OCI-LY1 (cell line): ENCODE results near the gene PAX3.

Source experiments
- H2AFZ ChIP-seq: fragments of 200-600 bp; sonication (generic), shearing (Covaris generic); 2 replicates; pipeline ENCODE4 v1.6.0; 2014; ENCODE audit warnings: antibody characterized with exemption, mild to moderate bottlenecking, low read length
- H3F3A ChIP-seq: fragments of 200-600 bp; sonication (generic), shearing (Covaris generic); 2 replicates; pipeline ENCODE4 v1.6.0; 2014; ENCODE audit warnings: mild to moderate bottlenecking, antibody characterized with exemption, low read length, moderate library complexity; ENCODE audit not compliant: insufficient read depth
- H3K27ac ChIP-seq: fragments of 200-600 bp; sonication (generic); 2 replicates; pipeline ENCODE4 v1.5.1; 2014; ENCODE audit warnings: low read length, mixed run types, mild to moderate bottlenecking, low read depth; ENCODE audit not compliant: poor library complexity, severe bottlenecking
- H3K27me3 ChIP-seq: fragments of 200-600 bp; sonication (generic); 2 replicates; pipeline ENCODE4 v1.6.0; 2014; ENCODE audit warnings: antibody characterized with exemption, mild to moderate bottlenecking, low read length, moderate library complexity; ENCODE audit not compliant: insufficient read depth
- H3K36me3 ChIP-seq: fragments of 200-600 bp; sonication (generic); 2 replicates; pipeline ENCODE4 v1.6.1; 2014; ENCODE audit warnings: mild to moderate bottlenecking, antibody characterized with exemption, low read length, moderate library complexity, mixed read lengths; ENCODE audit not compliant: insufficient read depth
- H3K4me1 ChIP-seq: fragments of 200-600 bp; sonication (generic); 2 replicates; pipeline ENCODE4 v1.5.1; 2014; ENCODE audit warnings: mild to moderate bottlenecking, low read length, moderate library complexity; ENCODE audit not compliant: insufficient read depth, severe bottlenecking
- H3K4me2 ChIP-seq: fragments of 200-600 bp; sonication (generic), shearing (Covaris generic); 2 replicates; pipeline ENCODE4 v1.6.1; 2014; ENCODE audit warnings: low read length
- H3K4me3 ChIP-seq: fragments of 200-600 bp; sonication (generic); 2 replicates; pipeline ENCODE4 v1.5.1; 2014; ENCODE audit warnings: low read length, low read depth, mild to moderate bottlenecking, mixed read lengths; ENCODE audit not compliant: poor library complexity, severe bottlenecking
- H3K79me2 ChIP-seq: fragments of 200-600 bp; shearing (Covaris generic); 2 replicates; pipeline ENCODE4 v1.6.1; 2016; ENCODE audit warnings: mixed run types, low read length, mixed read lengths; ENCODE audit not compliant: insufficient read depth
- H3K9ac ChIP-seq: fragments of 200-600 bp; sonication (generic), shearing (Covaris generic); 2 replicates; pipeline ENCODE4 v1.6.1; 2014; ENCODE audit warnings: mild to moderate bottlenecking, low read length, mixed read lengths
- H3K9me2 ChIP-seq: fragments of 200-600 bp; sonication (generic), shearing (Covaris generic); 2 replicates; pipeline ENCODE4 v1.6.1; 2014; ENCODE audit warnings: low read depth, mild to moderate bottlenecking, low read length, mixed read lengths
- H3K9me3 ChIP-seq: fragments of 200-600 bp; shearing (Covaris generic); 2 replicates; pipeline ENCODE4 v1.6.1; 2014; ENCODE audit warnings: low read length, mixed read lengths
- H4K20me1 ChIP-seq: fragments of 200-600 bp; sonication (generic), shearing (Covaris generic); 2 replicates; pipeline ENCODE4 v1.6.0; 2016; ENCODE audit warnings: mild to moderate bottlenecking, low read length; ENCODE audit not compliant: insufficient read depth
- CTCF ChIP-seq: fragments of 200-600 bp; sonication (generic), shearing (Covaris generic); IDR thresholded peaks from 2 replicates; pipeline ENCODE4 v1.5.1; 2017; ENCODE audit warnings: mild to moderate bottlenecking, antibody characterized with exemption, low read length, moderate library complexity, mixed read lengths
- EZH2 ChIP-seq: fragments of 200-600 bp; sonication (generic), shearing (Covaris generic); IDR thresholded peaks from 2 replicates; pipeline ENCODE4 v1.8.0; 2017; ENCODE audit warnings: borderline replicate concordance, mixed run types, mild to moderate bottlenecking, antibody characterized with exemption, low read length, moderate library complexity, mixed read lengths

PAX3 gene

GRCh38 chr2:222322236-222322635, 23.4 kb upstream of the PAX3 start:
- H3F3A ChIP-seq = no peaks in the 10 kb centered on the region
- H3K27me3 ChIP-seq = no peaks in the 10 kb centered on the region; the same call in 1 of the 2 replicates
- no peak for TF ChIP-seq CTCF
- TF ChIP-seq EZH2 = no peak
- no peaks in the 10 kb centered on the region for H3K9me3 ChIP-seq
- H4K20me1 ChIP-seq = no peaks in the 10 kb centered on the region
- no peak overlapping the region for H3K4me2 ChIP-seq
- no peaks in the 10 kb centered on the region for H3K36me3 ChIP-seq
- no peak overlapping the region for H3K4me3 ChIP-seq
- peaks cover 10% of the 10 kb centered on the region for H3K4me1 ChIP-seq
- no peak overlapping the region for H3K9ac ChIP-seq
- no peak overlapping the region for H3K27ac ChIP-seq
- H3K9me2 ChIP-seq = no peaks in the 10 kb centered on the region
- H3K79me2 ChIP-seq = no peaks in the 10 kb centered on the region
- H2AFZ ChIP-seq = no peak overlapping the region

- Histone ChIP-seq H3K79me2 (no peaks in the 10 kb centered on the region), H3K4me2 (peak overlapping the region; percentile 71), H3K9ac (no peak overlapping the region), H3F3A (no peaks in the 10 kb centered on the region; the same call in 1 of the 2 replicates), H3K27me3 (no peaks in the 10 kb centered on the region; the same call in 1 of the 2 replicates), H2AFZ (no peak overlapping the region), H3K9me3 (no peaks in the 10 kb centered on the region), H3K4me1 (peaks cover 10% of the 10 kb centered on the region), H4K20me1 (no peaks in the 10 kb centered on the region), H3K4me3 (peak overlapping the region; percentile 56), H3K9me2 (no peaks in the 10 kb centered on the region), H3K27ac (no peak overlapping the region), H3K36me3 (no peaks in the 10 kb centered on the region)
- TF ChIP-seq EZH2 = no peak
- no peak for TF ChIP-seq CTCF
Observed at GRCh38 chr2:222320436-222321395, 21.9 kb upstream of the PAX3 start.

- Histone ChIP-seq H3K4me2 (peak overlapping the region; percentile 71), H2AFZ (no peak overlapping the region), H3F3A (no peaks in the 10 kb centered on the region; the same call in 1 of the 2 replicates), H3K79me2 (no peaks in the 10 kb centered on the region), H3K9ac (no peak overlapping the region; the same call in 1 of the 2 replicates), H3K27me3 (no peaks in the 10 kb centered on the region; the same call in 1 of the 2 replicates), H3K4me1 (peaks cover 10% of the 10 kb centered on the region), H4K20me1 (no peaks in the 10 kb centered on the region), H3K9me3 (no peaks in the 10 kb centered on the region), H3K36me3 (no peaks in the 10 kb centered on the region), H3K4me3 (peak overlapping the region; percentile 56), H3K9me2 (no peaks in the 10 kb centered on the region), H3K27ac (no peak overlapping the region)
- TF ChIP-seq CTCF = no peak
- no peak for TF ChIP-seq EZH2
Observed at GRCh38 chr2:222319586-222320435, 21.0 kb upstream of the PAX3 start.
